ENCODE data around the gene NT5DC2.
A peak's percentile ranks its signal among the peaks of the same experiment; 100 is the strongest.
"Not testable (repeated sequence)": the region's sequence is repeated elsewhere in the genome, so short reads cannot be mapped to it uniquely, and the experiment has no call there.

The NT5DC2 gene

DNA sequence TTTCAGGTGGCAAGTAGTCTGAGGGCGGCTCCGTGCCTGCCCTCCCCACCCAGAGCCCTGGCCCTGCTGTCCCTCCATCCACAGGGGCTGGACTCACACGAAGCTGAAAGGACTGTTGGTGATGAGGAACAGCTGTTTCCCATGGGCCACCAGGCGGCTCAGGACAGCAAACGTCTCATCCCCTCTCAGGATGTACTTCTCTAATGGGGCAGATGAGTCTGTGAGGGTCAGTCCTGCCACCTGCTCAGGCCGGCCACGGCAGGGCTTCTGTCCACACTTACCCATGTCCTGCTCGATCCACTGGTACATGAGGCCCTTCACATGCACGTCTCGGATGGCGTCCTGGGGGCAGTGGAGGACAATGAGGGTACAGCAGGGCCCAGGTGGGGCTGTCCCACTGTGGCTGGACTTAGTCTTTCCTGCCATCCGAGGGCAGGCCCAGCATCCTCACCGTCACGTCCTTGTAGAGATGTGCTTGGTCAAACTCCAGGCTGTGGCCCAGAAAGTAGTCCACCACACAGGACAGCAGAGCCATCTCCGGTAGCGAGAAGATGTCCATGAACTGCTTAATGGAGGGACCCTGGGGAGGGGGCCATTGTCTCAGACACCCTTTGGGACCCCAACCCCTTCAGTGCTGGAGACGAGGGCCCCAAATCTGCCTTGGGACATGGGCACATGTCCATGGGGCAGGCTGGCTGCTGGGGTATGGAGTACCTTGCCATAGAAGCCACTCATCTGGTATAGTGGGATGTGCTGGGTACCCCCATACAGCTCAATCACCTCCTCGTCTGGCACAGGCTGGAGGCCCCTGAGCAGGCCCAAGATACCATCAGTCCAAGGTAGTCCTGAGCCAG lies 5.7 kb downstream of the NT5DC2 start:
- Histone ChIP-seq H3K27ac (no peak overlapping the region), H3K36me3 (replicated peaks) (peaks cover 47% of the 10 kb centered on the region), H3K4me3 (ENCODE audit: low read depth, low read length) (no peak overlapping the region), H3K27me3 (replicated peaks) (no peaks in the 10 kb centered on the region)
- in situ Hi-C loops (cut with HindIII; ENCODE audit: low pct_ligation_motif_present, low sequenced_read_pairs), result no loop called here
- TF ChIP-seq, protein P1, sequence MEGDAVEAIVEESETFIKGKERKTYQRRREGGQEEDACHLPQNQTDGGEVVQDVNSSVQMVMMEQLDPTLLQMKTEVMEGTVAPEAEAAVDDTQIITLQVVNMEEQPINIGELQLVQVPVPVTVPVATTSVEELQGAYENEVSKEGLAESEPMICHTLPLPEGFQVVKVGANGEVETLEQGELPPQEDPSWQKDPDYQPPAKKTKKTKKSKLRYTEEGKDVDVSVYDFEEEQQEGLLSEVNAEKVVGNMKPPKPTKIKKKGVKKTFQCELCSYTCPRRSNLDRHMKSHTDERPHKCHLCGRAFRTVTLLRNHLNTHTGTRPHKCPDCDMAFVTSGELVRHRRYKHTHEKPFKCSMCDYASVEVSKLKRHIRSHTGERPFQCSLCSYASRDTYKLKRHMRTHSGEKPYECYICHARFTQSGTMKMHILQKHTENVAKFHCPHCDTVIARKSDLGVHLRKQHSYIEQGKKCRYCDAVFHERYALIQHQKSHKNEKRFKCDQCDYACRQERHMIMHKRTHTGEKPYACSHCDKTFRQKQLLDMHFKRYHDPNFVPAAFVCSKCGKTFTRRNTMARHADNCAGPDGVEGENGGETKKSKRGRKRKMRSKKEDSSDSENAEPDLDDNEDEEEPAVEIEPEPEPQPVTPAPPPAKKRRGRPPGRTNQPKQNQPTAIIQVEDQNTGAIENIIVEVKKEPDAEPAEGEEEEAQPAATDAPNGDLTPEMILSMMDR (IDR thresholded peaks at IDR 0.05; ENCODE audit: low read depth, low read length, missing control alignments), result no peak
- DNase-seq, result no peak

DNA sequence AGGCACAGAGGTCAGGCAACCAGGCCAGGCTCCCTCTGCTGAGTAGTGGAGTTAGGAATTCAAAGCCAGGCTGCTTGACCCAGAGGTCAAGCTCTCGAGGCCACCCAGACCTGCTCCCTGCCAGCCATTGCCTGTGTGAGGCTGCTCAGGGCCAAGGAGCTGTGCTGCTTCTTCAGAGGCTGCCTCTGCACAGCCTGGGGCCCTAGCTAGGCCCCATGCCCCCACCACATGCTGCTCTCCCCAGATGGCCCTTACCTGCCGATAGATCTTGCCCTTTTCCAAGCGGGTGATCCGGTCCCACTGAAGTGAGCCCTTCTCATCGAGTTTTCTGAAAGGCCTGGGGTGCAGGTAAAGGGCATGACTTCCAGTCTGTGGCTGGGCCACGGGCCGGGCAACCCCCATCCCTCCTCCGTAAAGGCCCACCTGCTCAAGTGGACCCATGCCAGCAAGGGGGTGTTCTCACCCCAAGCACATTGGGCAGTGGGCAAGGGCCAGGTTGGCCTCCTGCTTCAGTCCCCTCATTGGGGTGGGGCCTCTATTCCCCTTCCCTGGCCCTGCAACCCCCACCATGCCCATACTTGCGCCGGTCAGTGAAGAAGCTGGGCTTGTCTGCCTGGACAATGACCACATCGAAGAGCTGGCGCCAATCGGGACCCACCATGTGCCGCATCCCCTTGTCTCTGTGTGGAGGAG lies 6.5 kb downstream of the NT5DC2 start:
- Histone ChIP-seq H3K27me3 (replicated peaks) (no peaks in the 10 kb centered on the region), H3K36me3 (replicated peaks) (peaks cover 47% of the 10 kb centered on the region), H3K4me3 (ENCODE audit: low read depth, low read length) (no peak overlapping the region), H3K27ac (no peak overlapping the region)
- no peak for DNase-seq
- TF ChIP-seq, protein P1 (IDR thresholded peaks at IDR 0.05; ENCODE audit: low read depth, low read length, missing control alignments), result no peak
- in situ Hi-C loops (cut with HindIII; ENCODE audit: low pct_ligation_motif_present, low sequenced_read_pairs), result no loop called here

DNA sequence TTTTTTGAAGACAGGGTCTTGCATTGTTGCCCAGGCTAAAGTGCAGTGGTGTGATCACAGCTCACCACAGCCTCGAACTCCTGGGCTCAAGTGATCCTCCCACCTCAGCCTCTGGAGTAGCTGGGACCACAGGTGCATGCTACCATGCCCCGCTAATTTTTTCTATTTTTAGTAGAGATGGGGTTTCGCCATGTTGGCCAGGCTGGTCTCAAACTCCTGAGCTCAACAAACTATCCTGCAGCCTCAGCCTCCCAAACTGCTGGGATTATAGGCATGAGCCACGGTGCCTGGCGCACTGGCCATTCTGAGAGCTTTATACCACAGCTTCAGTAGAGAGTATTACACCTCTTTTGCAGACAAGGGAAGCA lies 7.0 kb downstream of the NT5DC2 start:
- DNase-seq; H3K27ac ChIP-seq; H3K27me3 ChIP-seq (replicated peaks); in situ Hi-C loops (cut with HindIII; ENCODE audit: low pct_ligation_motif_present, low sequenced_read_pairs); H3K4me3 ChIP-seq (ENCODE audit: low read depth, low read length): not testable (repeated sequence)
- H3K36me3 ChIP-seq (replicated peaks), result peaks cover 44% of the 10 kb centered on the region

DNA sequence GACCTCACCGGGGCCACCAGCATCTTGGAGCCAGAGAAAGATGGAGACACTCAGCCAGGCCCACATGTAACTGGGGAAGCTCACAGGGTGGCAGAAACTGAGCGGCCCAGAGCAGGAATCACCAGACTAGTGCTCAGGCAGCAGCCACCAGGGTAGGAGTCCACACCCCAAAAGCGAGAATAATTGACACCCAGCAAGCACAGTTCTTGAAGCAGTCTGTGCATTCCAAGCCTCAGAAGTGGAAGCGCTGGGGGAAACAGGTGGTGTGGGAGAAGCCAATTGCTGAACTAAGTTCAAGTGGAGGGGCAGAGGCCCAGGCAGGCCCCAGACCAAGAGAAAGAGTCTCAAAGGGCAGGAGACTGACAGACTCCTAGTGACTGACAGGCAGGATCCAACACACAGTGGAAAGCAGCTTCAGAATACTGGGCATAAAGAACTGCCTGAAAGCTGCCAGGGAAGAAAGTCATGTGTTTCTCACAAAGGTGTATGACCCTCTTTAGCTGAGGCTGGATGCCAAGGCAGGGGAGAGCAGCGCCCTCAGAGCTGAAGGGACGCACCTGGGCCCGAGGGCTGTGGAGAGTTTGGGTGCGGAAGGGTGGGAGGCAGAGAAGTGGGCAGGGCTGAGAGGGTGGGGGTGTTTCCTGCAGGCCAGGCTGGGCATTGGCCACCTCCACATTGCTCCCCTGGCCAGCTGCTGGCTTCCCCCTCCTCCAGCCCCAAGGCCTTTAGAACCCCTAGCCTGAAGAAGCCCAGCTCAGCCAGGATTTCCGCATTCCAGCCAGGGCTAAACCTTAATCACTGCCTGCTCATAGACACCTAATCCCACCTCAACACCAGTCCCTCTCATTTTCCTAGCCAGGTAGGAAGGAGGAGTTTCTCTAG lies 7.7 kb downstream of the NT5DC2 start:
- Histone ChIP-seq H3K36me3 (replicated peaks) (peaks cover 44% of the 10 kb centered on the region), H3K27me3 (replicated peaks) (no peaks in the 10 kb centered on the region), H3K27ac (no peak overlapping the region), H3K4me3 (ENCODE audit: low read depth, low read length) (no peak overlapping the region)
- TF ChIP-seq, protein P1 (IDR thresholded peaks at IDR 0.05; ENCODE audit: low read depth, low read length, missing control alignments), result no peak
- in situ Hi-C loops (cut with HindIII; ENCODE audit: low pct_ligation_motif_present, low sequenced_read_pairs), result no loop called here
- no peak for DNase-seq

- peaks cover 44% of the 10 kb centered on the region for H3K36me3 ChIP-seq (replicated peaks)
Measured at GRCh38 chr3:52524752-52525679, 8.6 kb downstream of the NT5DC2 start.

More at GRCh38 chr3:52524752-52525679, 8.6 kb downstream of the NT5DC2 start:
- TF ChIP-seq, protein P1 (IDR thresholded peaks at IDR 0.05; ENCODE audit: low read depth, low read length, missing control alignments), result no peak
- in situ Hi-C loops (cut with HindIII; ENCODE audit: low pct_ligation_motif_present, low sequenced_read_pairs), result no loop called here
- no peak overlapping the region for H3K27ac ChIP-seq
- no peaks in the 10 kb centered on the region for H3K27me3 ChIP-seq (replicated peaks)
- DNase-seq, result peak; percentile 40
- H3K4me3 ChIP-seq (ENCODE audit: low read depth, low read length), result no peak overlapping the region
